Measurements from ENCODE around the gene TMCC2.

Gene TMCC2

DNA sequence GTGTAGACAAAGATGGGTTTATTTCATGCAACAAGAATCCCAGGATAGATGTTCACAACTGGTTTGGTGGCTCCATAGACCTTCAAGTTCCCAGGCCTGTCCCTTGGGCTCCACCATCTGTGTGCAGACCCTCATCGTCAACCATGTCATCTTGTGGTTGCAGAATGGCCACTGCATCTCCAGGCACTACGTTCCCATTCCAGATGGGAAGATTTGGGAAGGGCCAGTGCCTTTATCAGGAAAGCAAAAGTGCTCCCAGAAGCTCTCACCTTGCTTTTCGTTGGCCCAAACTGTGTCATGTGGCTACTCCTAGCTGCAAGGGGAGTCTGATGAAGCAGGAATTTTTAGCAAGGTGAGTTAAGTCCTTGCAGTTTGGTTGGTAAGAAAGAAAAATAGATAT is 12.8 kb downstream of the TMCC2 start:
- no peak for DNase-seq (ENCODE audit: low read depth)

DNA sequence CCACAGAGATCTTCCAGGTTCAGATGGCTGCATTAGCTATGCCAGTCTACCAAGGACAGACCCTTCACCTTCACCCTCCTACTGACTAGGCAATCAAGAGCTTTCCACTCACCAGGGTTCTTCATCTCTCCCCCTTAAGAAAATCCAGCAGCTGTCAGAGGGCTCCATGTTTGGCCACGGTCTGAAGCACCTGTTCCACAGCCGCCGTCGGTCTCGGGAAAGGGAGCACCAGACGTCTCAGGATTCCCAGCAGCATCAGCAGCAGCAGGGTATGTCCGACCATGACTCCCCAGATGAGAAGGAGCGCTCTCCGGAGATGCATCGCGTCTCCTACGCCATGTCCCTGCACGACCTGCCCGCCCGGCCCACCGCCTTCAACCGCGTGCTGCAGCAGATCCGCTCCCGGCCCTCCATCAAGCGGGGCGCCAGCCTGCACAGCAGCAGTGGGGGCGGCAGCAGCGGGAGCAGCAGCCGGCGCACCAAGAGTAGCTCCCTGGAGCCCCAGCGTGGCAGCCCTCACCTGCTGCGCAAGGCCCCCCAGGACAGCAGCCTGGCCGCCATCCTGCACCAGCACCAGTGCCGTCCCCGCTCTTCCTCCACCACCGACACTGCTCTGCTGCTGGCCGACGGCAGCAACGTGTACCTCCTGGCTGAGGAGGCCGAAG is 13.8 kb downstream of the TMCC2 start:
- no peak for DNase-seq (ENCODE audit: low read depth)

DNA sequence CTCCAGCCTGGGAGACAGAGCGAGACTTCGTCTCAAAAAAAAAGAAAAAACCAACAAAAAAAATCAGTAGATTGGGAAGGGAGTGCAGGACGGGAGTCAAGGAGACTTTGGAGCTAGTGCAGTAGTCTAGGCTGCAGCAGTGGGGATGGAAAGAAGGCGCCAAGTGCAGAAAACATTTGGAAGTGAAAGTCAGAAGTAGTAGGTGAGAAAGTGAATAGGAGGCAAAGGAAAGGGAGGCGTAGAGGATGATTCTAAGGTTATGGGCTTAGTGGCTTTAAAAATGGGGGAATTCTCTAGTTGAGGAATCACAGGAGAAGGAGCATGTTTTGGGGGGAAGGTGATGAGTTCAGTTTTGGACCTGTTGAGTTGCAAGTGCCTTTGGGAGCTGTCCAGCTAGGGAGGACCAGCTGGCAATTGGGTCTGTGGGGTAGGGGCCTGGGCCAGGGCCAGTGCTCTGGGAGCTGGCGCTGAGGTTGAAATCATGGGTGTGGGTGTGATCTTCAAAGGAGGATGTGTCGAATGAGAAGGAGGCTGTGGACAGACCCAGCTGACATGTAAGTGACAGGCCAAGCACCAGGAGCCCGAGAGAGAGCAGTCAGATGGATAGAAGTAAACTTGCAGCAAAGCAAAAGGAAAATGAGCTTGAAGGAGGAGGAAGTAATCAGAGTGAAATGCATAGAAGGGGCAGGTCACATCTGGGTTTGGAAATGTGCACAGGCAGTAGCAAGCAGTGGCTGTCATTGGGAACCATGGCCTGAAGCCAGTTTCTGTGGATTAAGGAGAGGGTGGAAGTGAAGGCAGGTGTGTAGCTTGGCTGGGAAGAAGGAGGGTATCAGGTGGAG is 15.8 kb downstream of the TMCC2 start:
- DNase-seq (ENCODE audit: low read depth), result no peak

DNA sequence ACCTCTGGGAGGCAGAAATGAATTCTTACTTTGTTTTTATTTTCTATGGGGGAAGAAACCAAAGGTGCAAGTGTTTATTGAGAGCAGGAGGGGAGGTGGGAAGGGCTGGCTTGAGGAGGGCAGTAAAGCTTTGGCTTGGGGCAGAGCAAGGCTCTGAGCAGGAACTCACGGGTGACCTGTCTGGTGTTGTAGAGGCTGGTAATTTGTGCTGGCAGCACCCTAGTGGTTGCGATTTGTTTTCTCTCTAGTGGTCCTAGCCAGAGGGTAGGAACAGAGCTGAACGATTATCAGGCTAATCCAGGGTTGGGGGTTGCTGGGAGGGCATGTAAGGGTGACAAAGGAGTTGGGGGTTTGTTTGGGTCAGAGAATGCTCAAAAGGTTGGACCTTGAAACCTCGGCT is 16.6 kb downstream of the TMCC2 start:
- DNase-seq (ENCODE audit: low read depth), result no peak

DNA sequence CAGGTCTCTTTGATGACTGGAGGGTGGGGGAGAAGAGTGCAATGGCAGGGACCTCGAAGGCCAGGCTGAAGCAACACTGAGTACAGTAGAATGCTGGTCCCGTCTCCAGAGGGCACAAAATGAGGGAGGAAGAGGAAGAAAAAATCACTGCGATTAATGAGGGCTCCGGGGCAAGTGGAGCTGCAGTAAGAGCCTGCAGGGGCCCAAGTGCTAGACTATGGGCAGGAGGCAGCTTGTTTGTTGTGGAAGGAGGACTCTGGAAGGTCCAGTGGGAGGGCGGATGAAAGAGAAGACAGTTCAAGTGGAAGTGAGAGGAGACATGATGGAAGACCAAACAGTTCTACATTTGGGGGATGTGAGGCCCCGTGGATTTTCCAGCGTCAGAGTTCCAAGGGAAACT is 17.4 kb downstream of the TMCC2 start:
- no peak for DNase-seq (ENCODE audit: low read depth)

DNA sequence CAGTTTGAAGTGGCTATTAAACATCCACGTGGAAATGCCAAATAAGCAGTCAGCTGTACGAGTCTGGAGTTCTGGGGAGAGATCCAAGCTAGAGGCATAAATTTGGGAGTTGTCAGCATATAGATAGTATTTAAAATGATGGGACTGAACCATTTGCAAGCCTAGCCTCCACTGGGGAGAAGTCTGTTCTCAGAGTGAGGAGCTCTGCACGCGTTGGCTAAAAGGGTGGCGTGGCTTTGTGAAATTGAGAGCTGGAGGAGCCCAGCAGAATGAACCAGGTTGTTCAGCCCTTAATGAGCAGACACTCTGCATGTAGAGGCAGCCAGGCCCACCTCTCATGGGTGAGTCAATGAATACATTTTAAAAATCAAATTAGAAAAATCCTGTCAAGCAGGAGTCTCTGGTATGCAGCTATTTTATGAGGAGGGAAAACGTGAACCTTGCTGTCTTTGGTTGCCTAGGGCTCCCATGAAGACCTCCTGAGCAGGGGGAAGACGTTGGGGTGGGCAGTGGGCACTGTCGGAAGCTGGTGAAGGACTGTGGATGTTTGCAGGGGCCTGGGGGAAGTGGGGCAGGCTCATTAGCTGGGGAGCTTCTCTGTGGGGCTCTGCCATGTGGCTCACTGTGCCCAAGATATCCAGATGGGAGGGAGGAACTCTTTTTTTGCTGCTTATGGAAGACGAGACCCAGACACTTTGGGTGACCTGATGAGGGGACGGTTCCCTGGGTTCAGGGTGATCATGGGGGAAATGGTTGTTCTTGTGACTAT is 18.8 kb downstream of the TMCC2 start:
- no peak for DNase-seq (ENCODE audit: low read depth)

DNA sequence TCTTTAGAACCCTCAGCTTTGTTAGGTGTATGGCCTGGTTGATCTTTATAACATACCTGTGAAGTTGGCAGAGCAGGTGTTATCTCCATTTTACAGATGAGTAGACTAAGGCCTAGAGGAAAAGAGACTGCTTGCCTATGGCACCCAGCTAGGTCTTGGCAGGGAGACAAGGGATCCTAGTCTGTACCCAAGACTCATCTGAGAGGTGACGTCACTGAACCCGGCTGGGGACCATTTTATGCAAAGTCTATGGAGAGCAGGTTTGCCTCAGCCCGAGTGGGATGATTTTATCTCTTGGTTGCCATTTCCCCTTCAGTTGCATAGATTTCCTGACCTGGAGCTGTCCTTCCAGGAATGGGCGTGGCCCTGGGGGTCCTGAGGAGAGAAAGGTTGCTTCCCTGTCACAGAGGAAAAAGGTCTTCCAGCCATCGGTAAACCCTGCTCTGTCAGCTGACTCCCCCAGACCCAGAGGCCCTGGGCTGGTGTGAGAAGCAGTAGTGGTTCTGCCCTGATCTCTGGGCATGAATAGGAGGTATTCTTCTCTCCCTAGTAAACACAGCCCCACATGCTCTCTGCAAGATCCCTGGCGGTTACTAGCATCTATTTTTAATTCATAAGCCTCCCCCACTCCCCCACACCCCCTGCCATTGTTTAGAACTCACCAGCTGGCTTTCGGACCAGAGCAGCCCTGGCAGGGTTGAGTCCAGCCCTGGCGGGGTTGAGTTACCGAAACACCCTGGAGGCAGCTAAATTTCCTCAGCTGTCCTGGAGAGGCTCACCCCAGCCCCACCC is 19.6 kb downstream of the TMCC2 start:
- no peak for DNase-seq (ENCODE audit: low read depth)

DNA sequence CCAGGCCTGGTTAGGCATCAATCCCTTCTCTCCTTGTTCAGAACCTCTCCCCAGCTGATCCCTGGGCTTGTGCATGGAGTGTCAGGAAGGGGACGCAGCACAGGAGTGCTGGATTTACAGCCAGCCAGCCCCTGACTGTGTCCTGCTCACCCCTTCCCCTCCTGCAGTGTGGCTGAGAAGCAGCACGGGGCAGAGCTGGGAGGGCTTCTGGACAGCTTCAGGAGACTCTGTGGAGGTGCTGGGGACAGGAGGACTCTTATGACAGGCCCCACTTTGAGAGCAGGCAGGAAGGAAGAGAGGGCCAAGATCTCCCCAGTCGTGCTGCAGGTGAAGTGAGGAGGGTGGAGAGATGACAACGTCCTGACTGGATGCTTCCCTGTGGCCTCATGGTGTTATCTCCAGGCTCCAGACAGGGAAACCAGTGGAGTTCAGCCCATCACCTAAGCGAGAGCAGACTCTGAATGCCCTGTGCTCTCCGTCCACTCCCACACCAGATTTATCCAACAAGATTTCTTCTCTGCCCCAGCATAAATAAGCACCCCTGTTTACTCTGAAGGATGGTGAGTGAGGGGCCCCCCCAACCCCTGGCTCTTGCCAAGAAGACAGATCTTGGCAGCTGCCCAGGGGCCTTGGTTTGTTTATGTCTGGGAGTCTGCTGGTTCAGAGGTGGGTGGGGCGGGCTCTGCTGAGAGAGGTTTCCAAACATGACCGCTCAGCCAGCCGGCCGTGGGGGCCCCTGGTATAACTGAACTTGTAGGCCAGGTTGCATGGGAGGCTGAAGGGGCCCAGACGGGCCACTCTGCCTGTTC is 21.3 kb downstream of the TMCC2 start:
- no peak for DNase-seq (ENCODE audit: low read depth)

DNA sequence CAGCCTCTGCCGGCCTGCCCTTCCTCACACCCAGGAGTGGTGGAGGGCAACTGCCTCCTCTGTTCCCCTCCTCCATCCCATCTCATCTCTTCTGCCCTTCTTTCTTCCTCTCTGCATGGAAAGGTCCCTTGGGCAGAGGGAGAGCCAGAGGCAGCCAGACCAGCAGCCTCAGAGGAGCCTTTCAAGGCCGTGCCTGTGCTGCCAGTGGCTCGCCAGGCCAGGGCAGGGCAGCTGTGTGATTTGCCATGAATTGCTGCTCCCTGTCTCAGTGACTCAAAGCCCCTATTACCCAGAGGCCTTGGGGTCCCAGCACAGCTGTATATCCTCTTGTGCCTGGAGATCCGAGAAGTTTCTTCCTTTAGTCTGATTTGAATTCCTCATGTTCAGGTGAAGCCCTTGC is 21.9 kb downstream of the TMCC2 start:
- no peak for DNase-seq (ENCODE audit: low read depth)

DNA sequence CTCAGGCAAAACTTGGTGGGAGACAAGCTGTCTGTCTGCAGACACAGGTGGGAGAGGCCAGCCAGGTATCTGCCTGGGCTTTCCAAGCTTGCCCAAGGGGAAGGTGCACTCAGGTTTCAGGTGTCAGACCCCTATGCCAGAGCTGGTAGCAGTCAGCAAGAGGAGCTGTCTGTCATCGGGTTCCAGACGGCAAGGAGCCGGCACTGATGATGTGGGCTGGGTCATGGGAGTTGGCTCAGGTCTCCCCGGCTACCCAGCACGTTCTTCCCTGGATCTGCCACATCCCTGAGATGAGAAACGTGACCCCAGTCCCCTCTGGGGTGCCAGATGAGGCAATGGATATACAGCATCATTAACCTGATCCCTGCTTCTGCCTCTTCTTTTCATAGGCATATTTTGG is 23.0 kb downstream of the TMCC2 start:
- DNase-seq (ENCODE audit: low read depth), result no peak

DNA sequence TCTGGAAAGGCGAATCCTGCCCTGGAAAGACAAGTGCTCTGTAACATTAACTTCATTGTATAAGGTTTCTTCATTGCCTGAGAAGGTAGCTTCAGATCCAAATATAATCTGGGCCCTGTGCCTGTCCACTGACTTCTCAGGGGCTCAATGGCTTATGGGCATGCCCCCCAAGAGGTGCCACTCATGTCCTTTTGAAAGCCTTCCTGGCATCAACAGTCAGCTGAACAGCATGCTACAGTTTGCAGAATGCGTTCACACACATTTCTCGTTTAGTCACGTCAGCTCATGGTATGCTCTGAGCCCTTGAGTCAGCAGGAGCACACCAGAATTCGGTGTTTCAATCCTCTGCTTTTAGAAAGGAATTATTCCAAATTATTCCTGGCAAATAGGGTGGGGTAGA is 23.8 kb downstream of the TMCC2 start:
- no peak for DNase-seq (ENCODE audit: low read depth)

DNA sequence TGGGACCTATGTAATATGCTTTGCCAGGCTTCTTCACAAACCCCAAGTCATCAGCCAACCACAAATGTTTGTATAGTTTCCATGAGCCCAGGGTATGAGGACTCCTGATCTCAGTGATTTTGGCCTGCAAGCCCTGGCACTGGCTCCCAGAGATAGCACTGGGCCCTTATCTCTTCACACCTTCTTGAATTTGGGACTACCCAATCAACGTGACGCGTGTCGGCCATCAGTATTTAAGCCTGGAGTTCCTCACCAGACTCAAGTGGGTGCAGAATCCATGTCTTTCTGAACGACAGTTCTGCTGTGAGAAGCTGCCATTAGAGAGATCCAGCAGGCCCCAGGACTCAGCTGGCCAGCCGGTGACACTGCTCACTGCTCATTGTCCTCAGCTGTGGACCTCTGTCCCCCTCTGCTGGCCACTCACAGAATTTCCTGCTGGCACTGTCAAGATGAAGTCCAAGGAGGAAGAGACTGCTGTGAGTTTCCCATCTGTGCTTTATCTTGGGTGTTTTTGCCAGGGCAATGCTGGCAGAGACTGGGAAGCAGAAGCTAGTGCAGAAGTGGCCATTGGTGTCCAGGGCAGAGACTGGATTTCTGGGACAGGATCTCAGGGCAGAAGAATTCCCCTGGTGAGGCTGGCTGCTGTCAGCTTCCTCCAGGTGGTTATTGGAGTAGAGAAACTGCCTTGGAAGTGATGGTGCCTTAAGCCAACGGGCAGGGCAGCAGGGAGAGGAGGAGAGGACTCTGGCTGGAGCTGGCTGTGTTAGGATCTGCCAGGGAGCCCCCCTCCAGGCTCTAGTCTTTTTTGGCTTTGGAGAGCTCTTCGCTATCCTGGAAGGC is 28.4 kb downstream of the TMCC2 start:
- peak; percentile 81 for DNase-seq (ENCODE audit: low read depth)

DNA sequence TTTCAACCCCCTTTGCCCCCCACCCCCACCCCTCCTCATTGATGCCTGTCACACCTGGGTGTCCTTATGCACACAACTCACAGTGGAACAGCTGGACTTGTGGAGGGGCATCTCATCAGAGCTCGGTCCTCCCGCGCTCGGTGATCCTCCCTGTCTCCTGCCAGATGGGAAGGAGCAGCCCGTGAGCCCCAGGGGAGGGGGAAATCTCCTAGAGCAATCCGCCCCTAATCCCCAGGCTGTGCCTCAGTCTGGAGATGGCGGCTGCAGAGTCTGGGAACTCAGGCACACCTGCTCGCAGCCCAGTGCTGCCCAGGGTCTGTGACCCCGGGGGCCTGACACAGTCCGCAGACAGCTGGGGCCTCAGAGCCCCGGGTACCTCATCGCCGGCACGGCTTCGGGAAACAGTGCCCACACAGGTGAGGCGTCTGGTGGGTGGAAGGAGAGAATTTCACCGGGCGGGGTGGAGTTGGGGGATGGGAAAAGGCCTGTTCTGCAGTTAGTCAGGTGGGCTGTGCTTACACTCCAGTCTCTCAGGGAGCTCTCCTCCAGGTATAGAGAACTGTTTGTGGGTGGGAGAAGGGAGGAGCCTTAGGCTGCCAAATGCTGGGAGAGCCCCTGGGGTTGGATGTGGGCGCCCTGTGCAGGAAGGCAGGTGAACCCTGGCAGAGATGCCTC is 29.3 kb downstream of the TMCC2 start:
- DNase-seq (ENCODE audit: low read depth), result no peak

DNA sequence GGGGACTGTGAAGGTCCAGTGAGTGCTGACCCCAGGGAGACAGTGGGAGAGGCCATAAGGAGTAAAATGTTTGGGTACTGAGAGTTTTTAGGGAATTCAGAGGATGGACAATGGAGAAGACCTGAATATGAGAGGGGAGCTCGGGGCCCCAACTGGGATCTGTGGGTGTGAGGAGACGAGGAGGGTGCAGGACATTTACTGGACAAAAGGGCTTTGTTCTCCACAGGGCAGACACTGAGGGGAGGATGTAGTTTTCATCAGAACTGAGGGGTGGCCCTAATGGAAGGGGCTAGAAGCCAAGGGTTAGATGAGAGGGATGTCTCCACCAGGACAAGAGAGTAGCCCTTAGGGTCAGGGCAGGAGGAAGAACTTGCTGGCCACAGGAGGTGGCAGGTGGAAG is 30.0 kb downstream of the TMCC2 start:
- no peak for DNase-seq (ENCODE audit: low read depth)

DNA sequence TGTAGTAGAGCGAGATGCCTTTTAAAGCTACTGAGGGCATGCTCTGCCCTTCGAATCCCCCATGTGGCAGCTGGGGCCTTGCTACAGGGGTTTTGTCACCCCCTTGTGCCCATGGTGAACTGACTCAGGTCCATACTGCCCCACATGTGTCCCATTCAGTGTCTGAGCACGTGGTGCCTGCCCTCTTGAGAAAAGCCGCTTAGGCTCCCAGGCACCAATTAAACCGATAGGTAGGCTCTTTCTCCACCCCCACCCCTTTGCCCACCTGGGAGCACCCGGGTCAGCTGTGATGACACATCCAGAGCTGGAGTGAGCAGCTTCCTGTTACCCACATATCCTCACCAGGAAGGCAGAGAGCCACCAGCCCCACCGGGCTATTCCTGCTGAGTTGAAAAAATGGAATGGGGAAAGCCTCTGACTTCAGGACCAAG is 30.5 kb downstream of the TMCC2 start:
- no peak for DNase-seq (ENCODE audit: low read depth)

DNA sequence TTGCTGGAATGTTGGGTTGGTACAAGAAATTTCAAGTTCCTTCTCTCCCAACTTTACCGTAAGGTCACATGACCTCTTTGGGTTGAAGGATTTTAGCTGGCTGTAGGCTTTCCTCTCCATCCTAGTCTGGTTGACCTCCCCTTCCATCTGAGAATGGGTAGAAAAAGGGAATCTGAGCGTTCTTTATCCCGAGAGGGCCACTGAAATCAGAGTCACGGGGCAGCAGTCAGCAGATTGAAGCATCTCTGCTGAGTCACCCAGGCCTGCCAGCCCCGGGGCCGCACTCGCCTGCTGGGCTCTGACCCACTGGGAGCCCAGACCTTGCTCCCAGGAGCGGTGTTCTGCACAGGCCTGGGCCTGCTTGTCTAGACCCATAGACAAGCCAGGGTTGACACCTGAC is 31.0 kb downstream of the TMCC2 start:
- no peak for DNase-seq (ENCODE audit: low read depth)

DNA sequence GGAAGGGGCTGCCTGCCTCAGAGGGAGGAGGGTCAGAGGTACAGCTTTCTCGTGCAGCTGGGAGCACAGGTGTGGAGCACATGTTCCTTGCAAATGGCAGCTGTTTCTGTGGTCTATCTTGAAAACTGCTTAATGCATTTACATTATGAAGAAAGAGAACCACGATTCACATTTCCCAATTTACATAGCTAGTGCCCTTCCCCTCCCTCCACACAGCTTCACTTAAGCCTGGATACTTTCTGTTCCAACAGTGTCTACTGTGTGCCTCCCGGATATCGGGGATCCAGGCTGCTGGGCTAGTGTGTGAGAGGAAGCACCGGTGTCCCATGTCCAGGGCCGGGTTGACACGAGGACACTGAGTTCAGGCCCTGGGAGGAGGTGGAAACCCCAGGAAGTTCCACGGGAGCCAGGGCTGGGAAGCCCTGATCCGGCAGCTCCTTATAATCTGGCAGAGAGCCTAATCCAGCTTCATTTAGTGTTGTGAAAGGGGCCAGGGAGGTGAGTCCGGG is 31.6 kb downstream of the TMCC2 start:
- DNase-seq (ENCODE audit: low read depth), result no peak

DNA sequence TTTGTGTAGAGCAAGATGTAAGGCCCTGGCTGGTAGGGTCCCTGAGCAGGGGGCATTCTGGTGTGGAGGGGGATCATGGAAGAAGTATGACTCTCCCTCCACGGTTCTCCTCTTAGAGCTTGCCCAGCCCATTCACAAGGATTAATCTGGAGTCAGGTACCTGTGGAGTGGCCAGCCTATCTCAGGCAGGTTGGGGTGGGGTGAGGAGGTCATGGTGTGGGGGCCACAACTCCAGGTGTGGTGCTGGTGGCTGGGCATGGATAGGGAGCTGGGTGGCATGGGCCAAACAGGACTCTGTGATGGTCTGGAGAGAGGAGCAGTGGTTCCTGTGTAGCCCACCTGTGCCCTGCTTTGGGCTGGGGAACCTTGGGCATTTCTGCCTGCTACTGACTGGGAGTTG is 32.3 kb downstream of the TMCC2 start:
- DNase-seq (ENCODE audit: low read depth), result no peak

DNA sequence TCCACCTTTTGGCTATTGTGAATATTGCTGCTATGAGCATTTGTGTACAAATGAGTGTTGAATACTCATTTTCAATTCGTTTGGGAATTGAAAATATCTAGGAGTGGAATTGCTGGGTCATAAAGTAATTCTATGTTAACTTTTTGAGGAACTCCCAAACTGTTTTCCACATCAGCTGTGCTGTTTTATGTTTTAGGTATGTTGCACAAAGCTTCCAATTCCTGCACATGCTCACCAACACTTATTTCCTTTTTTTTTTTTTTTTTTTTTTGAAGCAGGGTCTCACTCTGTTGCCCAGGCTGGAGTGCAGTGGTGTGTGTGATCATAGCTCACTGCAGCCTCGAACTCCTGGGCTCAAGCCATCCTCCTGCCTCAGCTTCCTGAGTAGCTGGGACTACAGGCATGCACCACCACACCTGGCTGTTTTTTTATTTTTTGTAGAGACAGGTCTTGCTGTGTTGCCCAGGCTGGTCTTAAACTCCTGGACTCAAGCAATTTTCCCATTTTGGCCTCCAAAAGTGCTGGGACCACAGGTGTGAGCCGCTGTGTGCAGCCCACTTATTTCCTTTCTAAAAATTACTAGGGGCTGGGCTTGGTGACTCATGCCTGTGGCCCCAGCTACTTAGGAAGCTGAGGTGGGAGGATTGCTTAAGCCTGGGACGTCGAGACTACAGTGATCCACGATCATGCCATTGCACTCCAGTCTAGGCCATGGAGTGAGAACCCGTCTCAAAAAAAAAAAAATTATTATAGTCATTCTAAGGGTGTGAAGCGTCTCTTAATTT is 33.4 kb downstream of the TMCC2 start:
- no peak for DNase-seq (ENCODE audit: low read depth)
